CD4-positive, alpha-beta memory T cell (primary cell): ENCODE measurements around the gene PDE8B. TPM values are rescaled to one million over a fixed set of nuclear protein-coding genes. Genes with fewer than 3 reads are reported as not detected.

Experiments used
- CTCF ChIA-PET: fragments of 350-600 bp; sonication (Branson Sonifier 250); formaldehyde crosslinking; loops from one replicate; lab custom pipeline; 2021; ENCODE audit warnings: inconsistent platforms; ENCODE audit not compliant: partially characterized antibody; lab: Charles Lee
- POLR2A ChIA-PET: fragments of 350-600 bp; sonication (Branson Sonifier 250); formaldehyde crosslinking; loops from one replicate; lab custom pipeline; 2021; ENCODE audit not compliant: partially characterized antibody; lab: Charles Lee
- DNase-seq, 5 donors: peaks; one replicate each; pipeline versions ENCODE4 v3.0.0 to v3.0.0-alpha.2; 2020 to 2022; ENCODE audit warnings: mixed read lengths in 1 of 5
- H3K27ac ChIP-seq: one replicate; pipeline ENCODE4 v1.7.0; 2013; ENCODE audit warnings: low read depth, low read length
- H3K27me3 ChIP-seq: 2 replicates; pipeline ENCODE4 v1.7.0; 2013; ENCODE audit warnings: mild to moderate bottlenecking, low read length, moderate library complexity; ENCODE audit not compliant: insufficient read depth
- H3K36me3 ChIP-seq: 2 replicates; pipeline ENCODE4 v1.7.0; 2013; ENCODE audit warnings: mild to moderate bottlenecking, low read length, moderate library complexity; ENCODE audit not compliant: insufficient read depth
- H3K4me1 ChIP-seq: 2 replicates; pipeline ENCODE4 v1.7.0; 2013; ENCODE audit warnings: mild to moderate bottlenecking, low read length, moderate library complexity; ENCODE audit not compliant: insufficient read depth
- H3K4me3 ChIP-seq, 2 donors: one replicate each; pipeline ENCODE4 v1.7.0; 2013; ENCODE audit warnings: low read length in 2 of 2, mild to moderate bottlenecking in 1 of 2
- H3K9me3 ChIP-seq, 2 donors: one replicate each; pipeline ENCODE4 v1.7.0; 2013; ENCODE audit warnings: low read length in 2 of 2, control low read depth in 1 of 2; ENCODE audit not compliant: control insufficient read depth in 1 of 2
- H3K27ac Mint-ChIP-seq, 7 donors: one replicate each; pipeline ENCODE4 v1.8.0; 2020 to 2021; ENCODE audit warnings: mixed read lengths in 7 of 7, mild to moderate bottlenecking in 6 of 7, inconsistent platforms in 3 of 7, moderate library complexity in 3 of 7
- H3K27me3 Mint-ChIP-seq, 2 donors: one replicate each; pipeline ENCODE4 v1.8.0; 2020 to 2021; ENCODE audit warnings: mixed read lengths in 2 of 2
- H3K36me3 Mint-ChIP-seq, 2 donors: one replicate each; pipeline ENCODE4 v1.8.0; 2020 to 2021; ENCODE audit warnings: mixed read lengths in 2 of 2, inconsistent platforms in 1 of 2, mild to moderate bottlenecking in 1 of 2
- H3K4me1 Mint-ChIP-seq, 4 donors: one replicate each; pipeline ENCODE4 v1.8.0; 2020 to 2021; ENCODE audit warnings: mixed read lengths in 4 of 4, mild to moderate bottlenecking in 1 of 4
- H3K4me3 Mint-ChIP-seq, 8 donors: one replicate each; pipeline ENCODE4 v1.8.0; 2020 to 2021; ENCODE audit warnings: mixed read lengths in 8 of 8, mild to moderate bottlenecking in 7 of 8, moderate library complexity in 6 of 8, inconsistent platforms in 3 of 8
- H3K9me3 Mint-ChIP-seq, 8 donors: one replicate each; pipeline ENCODE4 v1.8.0; 2020 to 2021; ENCODE audit warnings: mixed read lengths in 8 of 8, mild to moderate bottlenecking in 5 of 8, inconsistent platforms in 3 of 8, moderate library complexity in 1 of 8
- intact Hi-C: fragments of 100-400 bp; cut with micrococcal nuclease; formaldehyde crosslinking; loops from one replicate; pipeline ENCODE4 v1.15.1; 2023
- polyA plus RNA-seq, 2 donors: library from polyadenylated mRNA; unstranded; fragments of 300-500 nt; fragmentation: Illumina TruSeq; gene quantifications; one replicate each; pipeline ENCODE4 v1.2.3, GENCODE V29; 2021
- total RNA-seq, 2 experiments: library from RNA; stranded (reverse); gene quantifications; one replicate each; pipeline ENCODE4 v1.2.3, GENCODE V29; 2021

PDE8B gene
- total and polyA plus RNA-seq, 4 experiments from 2014 or later, result 0.26 TPM; not detected in 3

- ChIA-PET CTCF (no interaction called here), POLR2A (no interaction called here)
- Mint-ChIP-seq H3K36me3 (no peaks in the 10 kb centered on the region), H3K27me3 (peaks cover 1 to 6% of the 10 kb centered on the region in 2 donors), H3K9me3 (no peaks in the 10 kb centered on the region), H3K4me1 (no peaks in the 10 kb centered on the region), H3K27ac (no peak overlapping the region), H3K4me3 (no peak overlapping the region)
- Histone ChIP-seq H3K4me1 (no peaks in the 10 kb centered on the region), H3K27me3 (no peaks in the 10 kb centered on the region), H3K36me3 (no peaks in the 10 kb centered on the region), H3K4me3 (no peak overlapping the region), H3K27ac (no peak overlapping the region), H3K9me3 (no peaks in the 10 kb centered on the region)
- intact Hi-C loops, result no loop called here
- DNase-seq, result no peak
Measured at GRCh38 chr5:77413049-77413448, 202.6 kb downstream of the PDE8B start.

GRCh38 chr5:77418162-77418561 lies 207.7 kb downstream of the PDE8B start:
- H3K4me3 Mint-ChIP-seq, result no peak overlapping the region
- no peak overlapping the region for H3K27ac Mint-ChIP-seq
- intact Hi-C loops, result no loop called here
- H3K9me3 Mint-ChIP-seq, result peaks cover 0 to 2% (median 0%) of the 10 kb centered on the region in 8 donors
- H3K9me3 ChIP-seq, result no peaks in the 10 kb centered on the region
- H3K4me3 ChIP-seq, result no peak overlapping the region
- POLR2A ChIA-PET, result no interaction called here
- no peaks in the 10 kb centered on the region for H3K27me3 ChIP-seq
- CTCF ChIA-PET, result no interaction called here
- peaks cover 0 to under 1% of the 10 kb centered on the region in 2 donors for H3K36me3 Mint-ChIP-seq
- no peaks in the 10 kb centered on the region for H3K4me1 Mint-ChIP-seq
- no peak overlapping the region for H3K27ac ChIP-seq
- peak in 1 of 5 donors; percentile 20 for DNase-seq
- H3K4me1 ChIP-seq, result no peaks in the 10 kb centered on the region
- no peaks in the 10 kb centered on the region for H3K36me3 ChIP-seq
- peaks cover 3 to 9% of the 10 kb centered on the region in 2 donors for H3K27me3 Mint-ChIP-seq

- no peaks in the 10 kb centered on the region for H3K4me1 Mint-ChIP-seq
- Histone ChIP-seq H3K27ac (no peak overlapping the region), H3K9me3 (no peaks in the 10 kb centered on the region), H3K4me3 (no peak overlapping the region), H3K4me1 (no peaks in the 10 kb centered on the region), H3K27me3 (no peaks in the 10 kb centered on the region), H3K36me3 (no peaks in the 10 kb centered on the region)
- peaks cover 1 to 2% of the 10 kb centered on the region in 2 donors for H3K36me3 Mint-ChIP-seq
- no peak for DNase-seq
- CTCF ChIA-PET, result interaction anchor here (1.2 kb wide), 1 partner anchor 9 kb away, joined by 3 read pairs; no protein-coding TSS in a partner anchor
- peaks cover 0 to 2% (median 0%) of the 10 kb centered on the region in 8 donors for H3K9me3 Mint-ChIP-seq
- peaks cover 3 to 9% of the 10 kb centered on the region in 2 donors for H3K27me3 Mint-ChIP-seq
- POLR2A ChIA-PET, result no interaction called here
- no peak overlapping the region for H3K4me3 Mint-ChIP-seq
- no peak overlapping the region for H3K27ac Mint-ChIP-seq
- intact Hi-C loops, result no loop called here
Measured at GRCh38 chr5:77418601-77419581, 208.4 kb downstream of the PDE8B start.

- no peaks in the 10 kb centered on the region for H3K4me1 ChIP-seq
- no peaks in the 10 kb centered on the region for H3K36me3 ChIP-seq
- Mint-ChIP-seq H3K27ac (no peak overlapping the region), H3K4me1 (no peaks in the 10 kb centered on the region), H3K9me3 (peaks cover 0 to 2% (median 0%) of the 10 kb centered on the region in 8 donors), H3K27me3 (peaks cover 3 to 9% of the 10 kb centered on the region in 2 donors), H3K4me3 (no peak overlapping the region), H3K36me3 (peaks cover 2 to 8% of the 10 kb centered on the region in 2 donors)
- intact Hi-C loops, result no loop called here
- H3K27ac ChIP-seq, result no peak overlapping the region
- no peaks in the 10 kb centered on the region for H3K27me3 ChIP-seq
- DNase-seq, result no peak
- H3K4me3 ChIP-seq, result no peak overlapping the region
- CTCF ChIA-PET, result interaction anchor here (1.2 kb wide), 1 partner anchor 8 kb away, joined by 3 read pairs; no protein-coding TSS in a partner anchor
- POLR2A ChIA-PET, result no interaction called here
- no peaks in the 10 kb centered on the region for H3K9me3 ChIP-seq
Measured at GRCh38 chr5:77419644-77420582, 209.4 kb downstream of the PDE8B start.

GRCh38 chr5:77420940-77421339 lies 210.5 kb downstream of the PDE8B start:
- H3K9me3 ChIP-seq, result no peaks in the 10 kb centered on the region
- no peaks in the 10 kb centered on the region for H3K4me1 ChIP-seq
- Mint-ChIP-seq H3K36me3 (peaks cover 7 to 8% of the 10 kb centered on the region in 2 donors), H3K4me3 (no peak overlapping the region), H3K4me1 (no peaks in the 10 kb centered on the region), H3K27ac (no peak overlapping the region), H3K9me3 (peaks cover 0 to 2% (median 0%) of the 10 kb centered on the region in 8 donors), H3K27me3 (peaks cover 3 to 8% of the 10 kb centered on the region in 2 donors)
- ChIA-PET POLR2A (no interaction called here), CTCF (no interaction called here)
- H3K36me3 ChIP-seq, result no peaks in the 10 kb centered on the region
- intact Hi-C loops, result no loop called here
- no peak overlapping the region for H3K27ac ChIP-seq
- no peak overlapping the region for H3K4me3 ChIP-seq
- DNase-seq, result no peak
- no peaks in the 10 kb centered on the region for H3K27me3 ChIP-seq

- Mint-ChIP-seq H3K36me3 (peaks cover 8 to 15% of the 10 kb centered on the region in 2 donors), H3K27ac (no peak overlapping the region), H3K27me3 (peaks cover 1 to 3% of the 10 kb centered on the region in 2 donors), H3K4me3 (no peak overlapping the region), H3K4me1 (no peaks in the 10 kb centered on the region), H3K9me3 (peaks cover 0 to 2% (median 0%) of the 10 kb centered on the region in 8 donors)
- Histone ChIP-seq H3K4me1 (no peaks in the 10 kb centered on the region), H3K27me3 (no peaks in the 10 kb centered on the region), H3K9me3 (no peaks in the 10 kb centered on the region), H3K4me3 (no peak overlapping the region), H3K27ac (no peak overlapping the region), H3K36me3 (no peaks in the 10 kb centered on the region)
- POLR2A ChIA-PET, result no interaction called here
- CTCF ChIA-PET, result no interaction called here
- intact Hi-C loops, result no loop called here
- no peak for DNase-seq
Measured at GRCh38 chr5:77423022-77423750, 212.7 kb downstream of the PDE8B start.
